Mesothelial cell of epicardium (in vitro differentiated cells): ENCODE measurements around the gene HOXC6. TPM values are rescaled to one million over a fixed set of nuclear protein-coding genes. Genes with fewer than 3 reads are reported as not detected.

Experiments
- DNase-seq, 2 experiments: peaks; one replicate each; pipeline ENCODE4 v3.0.0; 2021; ENCODE audit warnings: low spot score in 2 of 2; ENCODE audit not compliant: unreplicated experiment in 2 of 2
- H3K27ac Mint-ChIP-seq: 2 replicates; pipeline ENCODE4 v1.8.0; 2021; ENCODE audit warnings: mixed read lengths
- H3K27me3 Mint-ChIP-seq: 2 replicates; pipeline ENCODE4 v1.8.0; 2021; ENCODE audit warnings: low read depth, mixed read lengths
- H3K36me3 Mint-ChIP-seq: 2 replicates; pipeline ENCODE4 v1.8.0; 2021; ENCODE audit warnings: mixed read lengths
- H3K4me1 Mint-ChIP-seq: 2 replicates; pipeline ENCODE4 v1.8.0; 2021; ENCODE audit warnings: mixed read lengths
- H3K4me3 Mint-ChIP-seq: 2 replicates; pipeline ENCODE4 v1.8.0; 2021; ENCODE audit warnings: mild to moderate bottlenecking, moderate library complexity, mixed read lengths
- H3K9me3 Mint-ChIP-seq: 2 replicates; pipeline ENCODE4 v1.8.0; 2021; ENCODE audit warnings: mixed read lengths
- CTCF ChIP-seq: fragments of 200-600 bp; sonication (generic); IDR thresholded peaks from one replicate; pipeline ENCODE4 v1.5.0; 2021; ENCODE audit warnings: antibody characterized with exemption; ENCODE audit not compliant: unreplicated experiment
- total RNA-seq: library from RNA; stranded (reverse); gene quantifications from 3 replicates; pipeline ENCODE4 v1.2.1, GENCODE V29; 2021

The HOXC6 gene
- total RNA-seq, 1 donor from 2014 or later: 15.5 TPM

DNA sequence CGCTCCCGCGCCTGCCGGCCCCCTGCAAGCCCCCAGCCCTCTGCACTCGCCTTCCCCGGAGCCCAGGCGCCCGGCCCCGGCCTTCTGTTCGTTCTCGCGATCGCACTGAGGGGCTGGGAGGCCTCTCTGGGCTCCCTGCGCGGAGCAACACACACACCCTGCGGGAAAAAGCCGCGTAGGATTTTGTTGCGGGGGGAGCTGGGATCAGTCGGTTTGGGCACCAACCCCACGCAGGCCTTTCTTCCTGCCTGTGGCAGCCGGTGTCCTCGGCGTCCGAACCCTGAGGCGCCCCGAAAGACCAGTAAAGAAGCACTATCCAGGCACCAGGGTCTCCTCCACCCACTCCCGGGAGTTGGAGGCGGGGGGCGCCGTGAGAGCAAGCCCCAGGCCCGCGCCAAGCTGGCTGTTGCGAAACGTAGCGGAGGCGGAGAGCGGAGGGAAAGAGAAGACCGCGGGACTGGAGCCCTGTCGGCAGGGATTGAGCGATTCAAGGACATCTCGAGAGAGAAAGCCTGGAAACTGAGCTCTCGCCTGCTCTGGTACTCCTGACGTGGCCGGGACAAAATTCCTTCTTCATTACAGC, 2.7 kb downstream of the HOXC6 start:
- Mint-ChIP-seq H3K4me1 (peaks cover 75% of the 10 kb centered on the region), H3K27ac (peak overlapping the region; percentile 97), H3K9me3 (no peaks in the 10 kb centered on the region), H3K27me3 (peaks cover 44% of the 10 kb centered on the region), H3K4me3 (peak overlapping the region; percentile 66), H3K36me3 (no peaks in the 10 kb centered on the region)
- peak; percentile 22 for TF ChIP-seq CTCF
- DNase-seq: peak in 1 of 2 experiments; percentile 73

DNA sequence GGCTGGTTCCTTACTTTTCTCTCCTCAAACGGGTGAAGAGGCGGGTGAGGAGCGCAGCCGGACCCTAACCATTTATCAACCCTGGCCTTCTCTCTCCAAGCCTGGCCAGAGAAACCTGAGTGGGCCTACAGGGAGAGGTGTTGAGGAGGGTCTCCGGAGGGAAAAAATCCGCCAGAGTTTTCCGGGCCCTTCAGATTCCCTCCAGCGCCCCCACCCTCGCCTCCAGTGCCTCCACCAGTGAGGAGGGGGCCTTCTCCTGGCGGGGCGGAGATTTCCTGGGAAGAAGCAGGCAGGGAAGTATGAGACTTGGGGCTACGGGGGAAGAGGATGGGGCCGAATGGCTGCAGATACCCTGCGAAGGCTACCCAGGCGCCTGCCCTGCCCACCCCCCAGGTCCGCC, 3.2 kb downstream of the HOXC6 start:
- Mint-ChIP-seq H3K27ac (peak overlapping the region; percentile 97), H3K36me3 (no peaks in the 10 kb centered on the region), H3K4me3 (peak overlapping the region; percentile 66), H3K27me3 (peaks cover 40% of the 10 kb centered on the region), H3K4me1 (peaks cover 77% of the 10 kb centered on the region), H3K9me3 (no peaks in the 10 kb centered on the region)
- TF ChIP-seq CTCF: no peak
- DNase-seq: peak in 1 of 2 experiments; percentile 41

- H3K9me3 Mint-ChIP-seq: no peaks in the 10 kb centered on the region
- TF ChIP-seq CTCF: no peak
- no peak for DNase-seq
- H3K27me3 Mint-ChIP-seq: peaks cover 33% of the 10 kb centered on the region
- peak overlapping the region; percentile 98 for H3K27ac Mint-ChIP-seq
- H3K4me1 Mint-ChIP-seq: peaks cover 78% of the 10 kb centered on the region
- H3K4me3 Mint-ChIP-seq: peak overlapping the region; percentile 35
- no peaks in the 10 kb centered on the region for H3K36me3 Mint-ChIP-seq
Observed at GRCh38 chr12:54032086-54032619, 3.9 kb downstream of the HOXC6 start.

- H3K4me1 Mint-ChIP-seq: peaks cover 78% of the 10 kb centered on the region
- H3K36me3 Mint-ChIP-seq: no peaks in the 10 kb centered on the region
- peaks cover 28% of the 10 kb centered on the region for H3K27me3 Mint-ChIP-seq
- TF ChIP-seq CTCF: peak; percentile 99
- DNase-seq: peak in 1 of 2 experiments; percentile 94
- H3K4me3 Mint-ChIP-seq: peak within 1 kb of the TSS; percentile 86
- peak within 1 kb of the TSS; percentile 98 for H3K27ac Mint-ChIP-seq
- no peaks in the 10 kb centered on the region for H3K9me3 Mint-ChIP-seq
Observed at GRCh38 chr12:54032627-54033100, 4.4 kb downstream of the HOXC6 start, which contains the start of gene HOXC5. Gene HOXC5 (plus strand): TSS chr12:54033050. CDS start chr12:54033123, 73 bp downstream.

DNA sequence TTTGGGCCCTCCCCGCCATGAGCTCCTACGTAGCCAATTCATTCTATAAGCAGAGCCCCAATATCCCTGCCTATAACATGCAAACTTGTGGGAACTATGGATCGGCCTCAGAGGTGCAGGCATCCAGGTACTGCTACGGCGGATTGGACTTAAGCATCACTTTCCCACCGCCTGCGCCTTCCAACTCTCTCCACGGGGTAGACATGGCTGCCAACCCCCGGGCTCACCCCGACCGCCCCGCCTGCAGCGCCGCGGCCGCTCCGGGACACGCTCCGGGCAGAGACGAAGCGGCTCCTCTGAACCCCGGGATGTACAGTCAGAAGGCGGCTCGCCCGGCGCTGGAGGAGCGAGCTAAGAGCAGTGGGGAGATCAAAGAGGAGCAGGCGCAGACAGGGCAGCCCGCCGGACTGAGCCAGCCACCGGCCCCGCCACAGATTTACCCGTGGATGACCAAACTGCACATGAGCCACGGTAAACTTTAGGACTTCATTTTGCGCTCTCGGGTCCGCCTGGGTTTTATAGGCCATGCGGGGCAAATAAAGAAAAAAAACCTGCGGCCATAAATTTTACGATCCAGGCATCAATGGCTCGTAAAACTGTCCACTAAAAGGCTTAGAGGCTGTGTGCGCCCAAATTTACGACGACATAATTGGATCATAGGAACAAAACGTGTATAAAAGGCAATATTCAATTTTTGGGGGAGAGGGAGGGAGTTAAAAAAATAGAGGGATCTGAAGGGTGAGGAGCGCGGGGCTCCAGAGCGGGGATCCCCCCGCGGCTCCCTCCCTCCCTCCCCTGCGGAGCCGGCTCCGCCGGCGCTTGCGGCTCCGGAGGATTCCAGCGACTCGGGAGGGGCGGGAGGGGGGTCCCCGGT, 5.1 kb downstream of the HOXC6 start:
- peak in 1 of 2 experiments; percentile 79 for DNase-seq
- Mint-ChIP-seq H3K9me3 (no peaks in the 10 kb centered on the region), H3K4me3 (peak overlapping the region; percentile 86), H3K36me3 (no peaks in the 10 kb centered on the region), H3K4me1 (peaks cover 80% of the 10 kb centered on the region), H3K27ac (peak overlapping the region; percentile 98), H3K27me3 (peaks cover 23% of the 10 kb centered on the region)
- TF ChIP-seq CTCF: no peak
